Amniotic epithelial cell (primary cell): ENCODE data around the gene SLC24A3.

Source experiments
- DNase-seq: peaks from one replicate; pipeline ENCODE4 v3.0.0-alpha.2; 2010; ENCODE audit warnings: low read depth

Gene SLC24A3

DNA sequence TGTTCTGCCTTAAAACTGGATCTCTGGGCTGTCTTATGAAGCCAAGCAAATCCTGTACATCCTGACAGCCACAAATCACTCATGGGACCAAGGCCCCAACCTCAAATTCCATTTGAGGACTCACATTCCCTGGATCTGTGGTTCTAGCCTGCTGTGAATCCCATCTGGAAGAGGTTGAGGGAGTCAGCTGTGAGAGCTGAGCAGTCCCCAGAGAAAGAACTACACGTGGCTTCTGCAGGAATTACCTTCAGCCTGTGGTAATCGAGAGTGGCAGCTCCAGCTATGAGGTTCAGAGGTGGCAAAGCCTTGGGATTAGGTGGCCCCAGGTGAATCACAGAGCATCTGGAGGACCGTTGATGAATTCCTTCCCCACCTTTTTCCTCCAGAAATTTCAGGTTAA, 245.2 kb downstream of the SLC24A3 start:
- no peak for DNase-seq

DNA sequence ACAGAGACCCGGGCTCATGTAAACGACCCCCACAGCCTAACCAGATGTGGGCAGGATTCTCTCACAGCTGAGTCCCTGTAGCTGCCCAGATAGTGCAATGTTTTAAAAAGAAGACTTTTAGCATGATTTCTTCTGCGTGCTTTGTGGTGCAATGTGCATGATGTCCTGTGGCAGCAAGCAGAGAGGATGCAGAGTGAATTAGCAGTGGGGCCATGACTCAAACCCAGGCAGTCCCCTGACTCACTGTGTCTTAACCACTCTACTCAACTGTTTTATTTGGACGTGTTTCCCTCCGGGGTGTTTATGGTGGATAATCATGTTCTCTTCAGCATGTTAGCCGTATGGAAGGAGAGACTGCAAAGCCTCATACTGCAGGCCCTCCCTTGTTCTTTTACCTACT, 247.9 kb downstream of the SLC24A3 start:
- DNase-seq: peak; percentile 64

DNA sequence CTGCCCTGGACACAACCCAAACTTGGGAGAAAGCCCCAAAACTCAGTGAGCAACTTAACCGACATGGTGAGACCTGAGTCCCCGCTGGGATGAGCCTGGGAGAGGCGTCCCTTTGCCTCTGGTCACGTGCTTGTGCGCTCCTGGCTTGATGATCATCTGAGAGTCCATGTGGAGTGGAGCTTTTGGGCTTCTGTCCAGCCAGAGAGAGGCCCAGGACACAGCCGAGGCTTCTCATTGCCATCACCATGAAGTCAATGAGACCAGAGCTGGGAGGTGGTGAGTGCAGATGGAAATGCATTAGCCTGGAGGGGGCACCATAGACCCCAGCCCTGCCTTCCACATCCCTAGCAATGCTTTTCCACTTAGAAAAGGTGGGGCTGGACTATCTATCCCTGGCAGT, 250.0 kb downstream of the SLC24A3 start:
- no peak for DNase-seq

DNA sequence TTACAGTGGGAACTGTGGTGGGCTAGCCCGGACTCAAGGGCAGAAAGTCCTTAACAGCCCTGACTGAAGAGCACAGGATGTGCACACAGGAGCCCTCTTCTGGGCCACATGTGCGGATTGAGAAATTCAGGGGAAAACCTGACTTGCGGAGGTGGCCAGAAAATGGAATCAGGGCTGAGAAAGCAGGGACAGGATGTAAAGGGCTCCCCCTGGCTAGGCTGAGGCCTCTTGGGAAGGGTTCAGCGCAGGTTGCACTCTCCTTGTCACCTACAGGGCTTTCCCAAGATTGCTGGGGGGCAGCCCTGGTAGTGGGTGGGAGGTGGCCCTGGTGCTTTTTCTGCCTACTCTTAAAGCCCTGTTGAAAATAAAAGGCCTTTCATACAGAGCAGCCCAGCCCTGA, 251.2 kb downstream of the SLC24A3 start:
- DNase-seq: no peak

DNA sequence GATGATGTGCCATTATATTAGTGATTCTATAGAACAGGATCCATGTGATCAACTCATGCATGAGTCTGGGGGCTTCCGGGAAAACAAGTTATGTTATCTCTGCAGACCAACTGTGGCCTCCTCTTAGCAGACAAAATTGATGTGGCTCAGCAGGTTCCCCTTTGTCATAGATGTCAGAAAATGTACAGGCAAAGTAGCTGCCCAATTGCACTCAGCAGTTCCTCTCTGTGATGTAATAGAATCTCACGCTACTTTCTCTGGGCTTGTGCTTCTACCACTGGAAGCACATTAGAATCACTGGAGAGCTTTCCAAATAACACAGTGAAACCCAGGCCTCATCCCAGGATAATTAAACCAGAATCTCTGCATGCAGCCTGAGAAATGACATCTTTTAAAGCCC, 253.1 kb downstream of the SLC24A3 start:
- no peak for DNase-seq

DNA sequence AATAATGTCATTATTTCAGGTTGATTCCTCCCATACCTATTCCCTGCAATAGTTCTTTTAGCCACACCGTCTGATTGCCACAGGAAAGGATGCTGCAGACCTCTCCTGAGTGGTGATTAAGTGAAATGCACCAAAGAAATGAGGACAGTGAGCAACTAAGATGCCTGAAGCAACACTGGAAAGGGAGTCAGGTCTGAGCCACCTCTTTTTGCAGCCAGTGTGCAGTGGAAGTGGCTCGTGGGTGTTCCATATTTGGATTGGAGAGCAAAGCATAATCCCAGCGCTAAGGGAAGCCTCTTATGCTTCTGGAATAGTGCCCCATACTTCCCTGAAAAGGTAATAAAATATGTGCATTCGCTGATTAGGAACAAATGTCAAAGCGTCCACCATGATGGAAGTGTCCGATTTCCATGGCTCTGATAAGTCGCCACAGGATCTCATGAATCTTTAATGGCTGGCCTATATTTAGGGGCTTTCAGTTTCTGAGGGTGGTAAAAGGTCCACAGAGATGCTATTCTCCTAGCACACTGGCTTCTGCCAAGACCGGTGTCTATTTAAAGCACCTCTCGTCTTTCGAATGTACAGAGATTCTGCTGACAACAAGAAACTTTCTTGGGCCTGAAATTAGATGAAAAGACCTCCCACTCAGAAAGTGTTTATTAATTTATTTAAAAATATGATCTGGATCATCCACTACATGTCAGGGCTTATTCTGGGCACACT, 253.9 kb downstream of the SLC24A3 start:
- DNase-seq: no peak

DNA sequence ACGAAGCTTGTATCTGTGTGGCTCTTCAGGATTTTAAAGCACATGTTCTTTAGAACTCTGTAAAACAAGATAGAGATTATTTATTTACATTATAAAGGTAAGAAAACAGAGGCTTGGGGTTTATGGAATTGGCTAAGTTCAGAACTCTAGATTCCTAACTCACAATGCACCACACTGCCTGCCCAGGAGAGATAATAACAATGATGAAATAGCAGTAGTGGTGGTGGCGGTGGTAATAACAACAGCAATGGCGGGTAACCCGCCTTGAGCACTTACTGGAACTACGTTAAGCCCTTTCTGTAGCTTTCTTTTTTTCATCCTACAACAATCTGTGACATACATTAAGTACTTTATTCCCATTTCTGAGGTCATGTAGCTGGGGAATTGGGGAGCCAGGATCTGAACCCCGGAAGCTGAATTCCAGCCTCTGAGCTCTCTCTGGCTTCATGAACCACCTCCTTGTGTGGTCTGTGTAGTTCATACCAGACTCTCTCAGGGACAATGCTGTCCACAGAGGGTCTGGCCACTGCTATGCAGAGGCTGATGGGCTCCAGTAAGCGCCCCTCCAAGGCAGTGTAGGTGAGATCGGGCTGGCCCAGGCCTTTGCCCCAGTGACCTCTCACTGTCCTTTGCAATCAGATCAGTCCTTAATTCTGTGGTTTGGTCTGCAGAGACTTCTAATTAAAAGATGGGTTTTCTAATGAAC, 260.9 kb downstream of the SLC24A3 start:
- peak; percentile 3 for DNase-seq

DNA sequence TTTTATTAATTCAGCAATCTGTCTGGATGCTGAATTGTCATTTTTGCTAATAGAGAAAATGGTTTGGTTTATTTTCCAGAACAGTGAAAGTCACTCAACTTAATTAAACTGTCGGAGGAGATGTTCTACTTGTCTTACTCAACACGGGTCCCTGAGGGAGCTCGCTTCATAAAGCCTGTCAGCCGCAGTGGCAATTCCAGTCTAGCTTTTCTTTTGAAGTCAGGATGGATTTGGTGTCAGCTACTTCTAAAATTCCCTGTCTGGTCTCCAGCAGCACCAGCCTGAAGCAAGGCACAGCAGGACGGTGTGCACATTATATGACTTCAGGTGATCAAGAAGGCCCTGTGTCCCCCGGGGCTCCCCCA, 261.5 kb downstream of the SLC24A3 start:
- no peak for DNase-seq

DNA sequence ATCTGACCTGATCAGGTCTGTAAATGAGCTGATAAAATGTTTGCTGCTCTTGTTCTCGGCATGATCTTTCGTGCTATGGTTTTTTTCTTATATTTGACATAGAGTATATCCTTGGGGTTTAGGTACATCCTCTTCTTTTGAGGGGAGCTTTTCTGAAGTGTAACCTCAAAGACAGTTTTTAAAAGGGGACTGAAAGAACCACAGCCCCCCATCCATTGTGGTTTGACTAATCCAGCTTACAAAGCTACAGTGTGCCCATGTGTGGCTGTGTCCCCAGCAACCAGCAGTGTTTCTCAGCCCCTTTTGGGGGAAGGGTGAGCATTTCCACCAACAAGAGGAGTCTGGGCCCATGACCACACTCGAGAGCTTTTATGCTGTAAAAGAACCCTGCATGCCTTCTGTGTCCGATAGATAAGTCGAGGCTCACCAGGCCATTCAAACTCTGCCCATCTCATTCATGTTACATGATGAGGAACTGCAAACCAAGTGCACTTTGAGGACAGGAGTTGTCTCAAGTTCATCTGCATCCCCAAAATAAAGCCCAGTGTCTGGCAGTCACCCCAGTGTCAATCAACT, 266.0 kb downstream of the SLC24A3 start:
- DNase-seq: no peak

DNA sequence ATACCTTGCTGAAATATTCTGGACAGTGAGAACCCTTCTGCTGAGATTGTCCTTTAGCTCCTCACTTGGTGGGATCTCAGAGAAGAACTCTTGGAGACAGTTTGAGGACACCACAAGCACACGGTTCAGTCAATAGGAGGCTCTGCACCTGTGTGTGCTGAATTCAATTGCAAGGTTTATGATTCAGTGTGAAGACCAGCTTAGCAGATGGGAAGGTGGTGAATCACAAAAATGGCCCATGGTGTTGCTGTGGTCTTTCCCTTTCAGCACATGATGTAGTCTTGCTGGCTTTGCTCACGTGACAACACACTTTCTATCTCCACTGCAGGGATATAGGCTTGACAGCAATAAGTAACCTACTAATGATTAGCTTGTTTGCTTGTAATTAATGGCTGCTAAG, 270.3 kb downstream of the SLC24A3 start:
- DNase-seq: no peak

DNA sequence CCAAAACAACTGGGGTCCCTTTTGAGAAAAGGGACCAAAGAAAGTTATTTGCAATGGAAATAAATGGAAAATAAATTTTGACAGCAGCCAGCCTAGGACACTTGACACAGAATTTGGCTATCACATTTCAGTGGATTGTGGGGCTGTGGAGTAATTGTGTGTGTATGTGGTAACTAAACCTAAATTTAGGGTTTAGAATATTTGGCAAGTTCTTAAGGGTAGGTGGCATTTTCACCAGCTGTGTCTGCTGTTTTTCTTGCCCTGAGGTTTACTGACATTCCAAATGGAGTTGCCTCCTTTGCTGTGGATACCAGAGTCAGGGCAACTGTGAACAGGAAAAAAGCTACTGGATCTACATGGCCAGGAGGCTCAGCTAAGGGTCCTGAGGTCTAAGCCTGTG, 270.9 kb downstream of the SLC24A3 start:
- DNase-seq: no peak

DNA sequence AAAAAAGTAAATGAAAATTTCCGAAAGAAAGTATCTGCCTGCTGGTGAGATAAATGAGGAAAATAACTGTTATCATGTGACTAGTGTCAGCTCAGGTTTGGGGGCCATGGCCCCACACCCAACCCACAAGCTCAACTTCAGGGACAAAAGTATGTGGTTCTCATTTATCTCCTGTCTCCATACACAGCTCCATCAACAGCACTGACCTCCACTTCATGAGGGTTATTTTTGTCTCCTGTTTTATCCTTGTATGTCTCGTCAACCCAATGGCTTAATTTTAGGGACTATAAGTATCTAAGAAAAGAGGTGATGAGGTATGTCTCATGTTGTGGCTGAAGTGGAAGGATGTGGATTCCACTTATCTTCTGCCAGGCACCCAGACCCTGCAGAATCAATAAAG, 274.0 kb downstream of the SLC24A3 start:
- no peak for DNase-seq

DNA sequence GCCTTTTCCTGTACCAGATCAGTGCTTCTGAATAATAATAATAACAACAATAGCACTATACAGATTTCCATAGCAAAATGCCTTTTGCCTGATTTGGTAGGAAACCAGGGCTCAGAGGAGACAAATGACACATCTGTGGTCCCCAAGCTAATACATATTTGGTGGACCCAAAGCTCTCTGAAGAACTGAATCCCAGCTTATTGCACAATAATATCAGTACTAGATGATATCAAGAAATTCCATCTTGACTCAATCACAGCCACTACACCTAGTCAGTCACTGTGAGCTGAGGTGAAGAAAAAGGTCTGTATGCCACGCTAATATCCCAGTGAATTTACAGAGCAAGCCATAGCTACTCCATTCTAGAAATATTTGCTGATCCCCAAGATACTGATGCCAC, 275.0 kb downstream of the SLC24A3 start:
- no peak for DNase-seq

DNA sequence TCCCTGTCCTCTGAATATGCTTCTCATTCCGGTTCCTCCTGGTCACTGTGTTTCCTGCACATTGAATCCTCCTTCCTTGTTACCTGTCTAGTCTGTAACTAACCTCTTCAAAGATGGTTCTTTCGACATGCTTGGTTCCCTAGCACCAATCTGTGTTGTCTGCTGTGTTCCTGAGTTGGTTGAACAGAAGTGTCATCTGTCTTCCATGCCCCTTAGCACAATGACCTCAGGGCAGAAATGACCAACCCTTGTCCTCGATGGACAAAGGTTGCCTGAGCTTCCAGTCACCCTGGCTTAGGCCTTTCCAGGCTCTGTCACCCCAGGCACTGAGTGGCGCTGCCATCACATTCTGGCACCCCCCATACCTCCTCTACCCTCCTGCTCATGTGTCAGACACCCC, 278.8 kb downstream of the SLC24A3 start:
- DNase-seq: no peak

DNA sequence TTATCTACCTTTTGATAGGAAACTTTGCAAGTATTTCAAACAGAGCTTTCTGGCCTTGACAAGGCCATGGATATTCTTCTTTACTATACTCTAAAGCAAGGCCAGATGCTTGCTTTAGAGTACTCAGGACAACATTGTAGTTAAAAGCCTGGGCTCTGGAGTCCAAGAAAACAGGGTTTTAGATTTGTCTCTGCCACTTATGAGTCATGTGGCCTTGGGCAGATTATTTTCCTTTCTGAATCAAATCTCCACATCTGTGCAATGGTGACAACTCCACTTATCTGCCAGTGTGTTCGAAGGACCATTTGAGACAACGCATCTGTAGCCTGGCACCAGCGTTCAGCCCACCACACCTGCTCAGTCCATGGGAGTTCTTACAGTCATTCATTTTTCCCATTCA, 279.7 kb downstream of the SLC24A3 start:
- peak; percentile 6 for DNase-seq

DNA sequence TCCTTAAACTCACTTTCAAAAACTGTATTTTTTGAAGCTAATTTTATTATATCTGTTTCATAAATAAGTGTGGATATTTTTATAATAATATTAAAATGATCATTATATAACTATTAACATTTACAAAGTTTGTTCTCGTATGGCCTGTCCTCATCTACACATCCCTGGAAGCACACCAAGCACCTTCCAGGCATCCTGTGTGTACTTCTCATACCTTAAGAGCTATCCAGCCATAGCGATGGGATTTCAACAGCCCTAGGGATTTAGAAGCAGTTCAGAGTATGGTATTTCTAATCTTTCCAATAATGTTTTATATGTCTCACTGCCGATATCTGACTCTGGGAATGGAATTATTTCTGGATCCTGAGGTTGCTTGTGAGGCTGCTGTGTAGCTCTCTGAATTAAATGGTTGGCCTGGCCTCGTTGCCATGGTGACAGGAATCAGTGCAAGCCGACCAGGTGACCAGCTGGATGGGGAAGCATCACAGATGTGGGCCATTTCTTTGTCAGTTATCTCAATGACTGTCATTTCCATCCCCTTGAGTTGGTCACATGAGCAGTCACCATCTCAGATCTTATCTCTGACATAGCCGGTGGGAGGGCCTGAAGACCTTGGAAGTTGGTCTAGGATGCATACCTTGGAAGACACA, 280.4 kb downstream of the SLC24A3 start:
- no peak for DNase-seq

DNA sequence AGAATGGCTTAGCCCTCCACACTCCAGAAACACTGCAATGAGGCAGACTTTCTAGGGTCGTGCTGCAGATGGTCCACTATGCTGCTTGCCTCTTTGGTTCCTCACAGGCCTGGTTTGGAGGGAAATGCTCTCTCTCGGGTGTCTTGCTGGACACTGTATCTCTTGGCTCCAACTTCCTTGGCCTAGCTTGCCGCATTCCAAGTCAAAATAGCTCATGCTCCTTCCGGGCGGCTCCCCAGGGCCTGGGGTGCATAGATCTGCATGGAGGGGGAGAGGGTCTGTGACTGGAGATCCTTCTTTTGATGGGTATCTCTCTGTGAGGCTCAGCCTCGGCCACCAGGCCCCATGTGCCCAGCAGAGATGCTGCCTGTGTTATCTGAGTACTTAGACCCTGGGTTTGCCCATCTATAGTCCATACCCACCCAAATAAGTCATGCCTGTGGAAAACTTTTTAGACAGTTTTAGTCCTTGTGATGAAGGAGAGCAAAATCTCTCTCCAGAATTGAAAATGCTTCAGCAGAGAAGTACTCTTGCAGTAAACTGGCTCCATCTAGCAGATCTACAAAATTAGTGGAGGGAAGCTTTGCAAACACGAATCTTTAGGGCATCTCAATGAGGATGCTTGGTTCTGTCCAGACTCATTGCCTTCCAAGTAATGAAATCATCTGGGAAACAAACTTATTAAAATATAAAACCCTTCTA, 281.5 kb downstream of the SLC24A3 start:
- no peak for DNase-seq

DNA sequence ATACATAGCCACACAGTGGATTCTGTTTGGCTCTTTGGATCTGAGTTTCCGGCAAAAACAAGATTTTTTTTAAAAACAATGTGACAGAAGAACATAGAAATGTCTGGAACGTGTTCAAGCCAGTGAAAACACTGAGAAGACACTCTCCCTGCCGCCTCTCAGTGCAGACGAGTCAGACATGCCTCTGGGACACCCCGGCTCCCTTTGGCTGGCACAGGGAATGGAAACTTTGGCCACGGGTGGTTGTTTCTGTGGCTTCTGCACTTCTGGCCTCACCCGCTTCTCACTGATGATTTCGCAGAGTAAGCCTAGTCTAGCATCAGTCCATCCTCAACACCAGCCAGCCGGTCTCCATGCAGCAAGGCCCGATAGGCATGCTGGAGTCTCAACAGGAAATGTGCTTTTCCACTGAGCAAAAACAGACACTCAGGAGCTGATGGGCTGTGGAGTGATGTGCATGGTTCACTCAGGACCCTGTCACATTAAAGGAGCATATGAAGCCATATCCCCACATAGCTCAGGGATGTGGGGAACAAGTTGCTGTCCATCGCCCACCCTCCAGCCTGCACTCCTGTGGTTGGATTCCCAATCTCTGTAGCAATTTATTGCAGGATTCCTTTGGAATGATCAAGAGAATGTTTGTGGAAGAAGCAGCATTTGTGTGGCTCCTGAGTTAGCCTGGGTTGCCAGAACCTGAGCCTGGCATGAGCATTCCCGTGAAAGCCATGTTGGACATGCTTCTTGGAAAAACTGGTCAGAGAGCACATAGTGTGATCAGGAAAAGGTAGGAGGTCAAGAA, 283.7 kb downstream of the SLC24A3 start:
- DNase-seq: no peak

DNA sequence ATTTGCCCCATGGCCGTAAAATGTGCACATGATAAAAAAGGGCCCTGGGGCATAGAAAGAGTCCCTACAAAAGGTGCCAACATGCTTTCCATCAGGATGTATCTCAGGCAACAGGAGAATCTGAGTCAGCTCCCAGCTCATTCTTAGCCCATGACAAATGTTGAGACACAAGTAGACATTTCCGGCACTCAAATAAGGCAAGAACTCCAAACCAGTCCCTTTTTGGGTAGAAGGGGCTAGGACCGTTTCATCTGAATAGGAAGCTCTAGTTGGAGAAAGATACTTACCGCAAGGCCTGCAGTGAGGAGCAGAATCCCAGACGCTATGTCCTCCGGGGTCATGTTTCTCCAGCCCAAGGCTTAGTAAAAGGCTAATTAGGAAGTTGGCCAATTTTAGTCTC, 284.6 kb downstream of the SLC24A3 start:
- DNase-seq: peak; percentile 9

DNA sequence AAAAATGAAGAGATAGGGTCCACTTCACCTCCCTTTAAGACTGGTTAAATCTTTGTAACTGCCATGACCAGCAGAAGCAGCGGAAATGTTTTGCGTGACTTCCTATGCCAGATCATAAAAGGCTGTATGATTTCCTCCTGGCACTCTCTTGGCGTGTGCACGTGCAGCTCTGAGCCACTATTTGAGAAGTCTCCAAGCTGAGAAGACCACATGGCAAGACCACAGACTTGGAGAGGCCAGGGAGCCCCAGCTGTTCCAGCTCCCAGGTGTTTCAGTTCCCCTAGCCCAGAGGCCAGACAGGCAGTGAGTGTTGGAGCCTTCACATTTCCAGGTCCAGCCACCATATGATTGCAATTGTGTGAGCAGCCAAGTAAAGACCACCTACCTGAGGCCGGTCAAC, 286.3 kb downstream of the SLC24A3 start:
- no peak for DNase-seq

DNA sequence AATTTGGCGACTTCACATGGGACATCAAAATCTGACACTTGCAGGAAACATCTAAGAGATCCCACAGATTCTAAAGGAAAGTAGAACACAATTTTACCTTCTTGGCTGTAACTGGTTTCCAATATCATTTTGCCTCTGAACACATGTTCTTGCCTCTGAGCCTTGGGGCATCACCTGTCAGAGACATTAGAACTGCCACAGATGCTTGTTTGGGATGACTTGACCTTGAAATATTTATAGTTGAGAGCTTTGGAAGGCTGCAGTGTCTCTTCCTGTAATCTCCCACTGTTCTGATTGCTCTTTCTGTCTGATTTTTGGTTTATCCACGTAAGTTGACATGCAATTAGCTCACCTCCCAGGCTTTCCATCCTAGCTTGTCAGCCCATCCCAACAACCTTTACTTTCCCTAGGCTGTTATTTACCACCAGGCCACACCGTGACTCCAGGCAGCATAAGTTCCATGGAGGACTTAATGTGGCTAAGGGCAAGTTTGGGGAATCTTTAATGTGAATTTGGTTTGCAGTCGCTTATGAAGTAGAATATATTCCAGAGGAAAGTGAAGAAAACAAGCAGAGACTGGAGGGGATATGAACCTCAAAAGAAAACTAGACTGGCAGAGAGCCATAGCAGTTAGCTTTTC, 289.2 kb downstream of the SLC24A3 start:
- no peak for DNase-seq
